HepG2 (cell line): ENCODE measurements around the gene MYOM1. TPM values are rescaled to one million over a fixed set of nuclear protein-coding genes. Genes with fewer than 3 reads are reported as not detected.

Experiments used
- CREM ChIP-seq, 2 experiments: sonication (generic) in 1 of 2; formaldehyde crosslinking in 1 of 2; IDR thresholded peaks; 2 replicates each; pipeline versions ENCODE4 v1.4.0 to v1.6.1; 2016 to 2020; ENCODE audit warnings: antibody characterized with exemption in 1 of 2, mild to moderate bottlenecking in 1 of 2, missing genetic modification reagents in 1 of 2
- GTF3A ChIP-seq: sonication (generic); formaldehyde crosslinking; conservative IDR thresholded peaks from 2 replicates; pipeline ENCODE4 v1.4.0; 2020; ENCODE audit warnings: mild to moderate bottlenecking, missing genetic modification reagents
- NBN ChIP-seq: fragments of 450-650 bp; conservative IDR thresholded peaks from 2 replicates; pipeline ENCODE4 v1.6.1; 2017
- PPARG ChIP-seq: conservative IDR thresholded peaks from 2 replicates; pipeline ENCODE4 v1.6.1; 2016; ENCODE audit warnings: missing biosample characterization, missing genetic modification reagents
- RAD21 ChIP-seq: fragments of 450-650 bp; formaldehyde crosslinking; IDR thresholded peaks from 2 replicates; pipeline ENCODE4 v1.5.0; 2020; ENCODE audit warnings: mild to moderate bottlenecking
- ZBED4 ChIP-seq: sonication (generic); formaldehyde crosslinking; IDR thresholded peaks from 2 replicates; pipeline ENCODE4 v1.4.0; 2020; ENCODE audit warnings: missing genetic modification reagents, borderline replicate concordance
- ZNF318 ChIP-seq: sonication (generic); formaldehyde crosslinking; IDR thresholded peaks from 2 replicates; pipeline ENCODE4 v1.4.0; 2020; ENCODE audit warnings: mild to moderate bottlenecking, missing genetic modification reagents
- ZNF326 ChIP-seq: sonication (generic); formaldehyde crosslinking; IDR thresholded peaks from 2 replicates; pipeline ENCODE4 v1.4.0; 2020; ENCODE audit warnings: missing genetic modification reagents, borderline replicate concordance
- ZNF44 ChIP-seq: sonication (generic); formaldehyde crosslinking; IDR thresholded peaks from 2 replicates; pipeline ENCODE4 v1.5.1; 2020; ENCODE audit warnings: mild to moderate bottlenecking, missing genetic modification reagents
- ZNF672 ChIP-seq: sonication (generic); formaldehyde crosslinking; IDR thresholded peaks from 2 replicates; pipeline ENCODE4 v1.8.1; 2022; ENCODE audit warnings: missing genetic modification reagents
- ZNF761 ChIP-seq: sonication (generic); formaldehyde crosslinking; conservative IDR thresholded peaks from 2 replicates; pipeline ENCODE4 v1.4.0; 2020; ENCODE audit warnings: mild to moderate bottlenecking, missing genetic modification reagents
- polyA plus RNA-seq, 8 experiments: library from polyadenylated mRNA; depleted of rRNA in 3 of 8; stranded (reverse) in 7 of 8; unstranded in 1 of 8; fragments of >200 nt; fragmentation: Illumina TruSeq in 4 of 8; extraction: Trizol in 4 of 8; gene quantifications; 2 replicates each; pipeline versions ENCODE4 v1.2.1 to v1.2.3, GENCODE V29; 2011 to 2016; ENCODE audit warnings: low read depth in 4 of 8, missing spikeins in 1 of 8, mixed read lengths in 1 of 8; ENCODE audit not compliant: insufficient read depth in 1 of 8
- total RNA-seq, 5 experiments: library from RNA; depleted of rRNA; stranded (reverse); fragments of >200 nt; fragmentation: Illumina TruSeq; extraction: Trizol; gene quantifications; 2 replicates each; pipeline ENCODE4 v1.2.3, GENCODE V29; 2016; ENCODE audit warnings: low read depth in 1 of 5
- TF ChIP-seq, protein P1 (sequence below): IDR thresholded peaks from 2 replicates; pipeline ENCODE4 v1.4.0; 2020; ENCODE audit warnings: mild to moderate bottlenecking, missing genetic modification reagents

MYOM1 gene
- total and polyA plus RNA-seq, 2 of the 13 experiments (the other 11 are each of a cell fraction or from before 2014, with no cell fraction given), result 0.46 to 0.98 TPM

DNA sequence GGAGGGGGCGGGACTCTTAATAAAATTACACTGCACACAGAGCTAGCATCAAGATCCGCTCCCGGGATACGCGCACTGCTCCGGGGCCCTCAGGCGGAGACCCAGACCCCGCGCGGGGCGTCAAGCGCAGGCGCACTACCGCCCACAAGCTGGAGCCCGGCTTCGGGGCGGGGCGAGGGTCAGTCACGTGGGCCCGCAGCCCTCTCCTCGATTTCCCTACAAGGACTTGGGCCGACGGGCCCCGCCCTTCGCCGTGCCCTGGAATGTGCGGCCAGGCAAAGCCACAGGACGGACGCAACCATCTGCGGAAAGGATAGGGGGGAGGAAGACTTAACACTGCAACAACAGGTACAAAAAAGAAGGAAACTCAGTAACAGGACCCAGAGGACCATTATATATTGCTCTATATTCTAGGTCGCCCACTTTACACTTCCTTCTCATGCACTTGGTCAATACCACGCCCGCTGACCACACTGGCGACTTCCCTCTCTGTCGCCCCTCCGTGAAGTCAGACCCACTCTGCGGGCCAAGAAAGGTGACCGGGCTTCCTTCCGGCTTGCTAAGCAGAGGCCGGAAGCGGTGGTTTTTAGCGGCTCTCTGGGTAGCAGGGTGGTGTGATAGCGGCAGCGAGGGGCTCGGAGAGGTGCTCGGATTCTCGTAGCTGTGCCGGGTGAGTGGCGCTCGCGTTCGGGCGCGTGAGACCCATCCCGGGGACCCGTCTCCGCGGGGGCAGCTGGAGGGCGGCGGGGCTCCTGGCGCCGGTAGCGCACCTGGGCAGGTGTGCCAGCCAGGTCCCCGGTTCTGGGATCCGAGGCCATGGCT, 27.7 kb upstream of the MYOM1 start, which contains the start of gene MYL12A (continued):
- TF ChIP-seq ZNF318, result no peak; the same call in 1 of the 2 replicates
- 0 out of 2 replicates have a peak, but pooled peaks have one; percentile 18 for TF ChIP-seq RAD21
- TF ChIP-seq ZNF44 (CRISPR knock-in tag), result no peak
- TF ChIP-seq GTF3A, result no peak
- TF ChIP-seq PPARG (CRISPR knock-in tag), result peak; percentile 8; the same call in 1 of the 2 replicates
- peak; percentile 58 for TF ChIP-seq CREM (IDR thresholded peaks at IDR 0.05)
- TF ChIP-seq CREM (CRISPR knock-in tag; IDR thresholded peaks at IDR 0.05), result no peak
- TF ChIP-seq, protein P1, sequence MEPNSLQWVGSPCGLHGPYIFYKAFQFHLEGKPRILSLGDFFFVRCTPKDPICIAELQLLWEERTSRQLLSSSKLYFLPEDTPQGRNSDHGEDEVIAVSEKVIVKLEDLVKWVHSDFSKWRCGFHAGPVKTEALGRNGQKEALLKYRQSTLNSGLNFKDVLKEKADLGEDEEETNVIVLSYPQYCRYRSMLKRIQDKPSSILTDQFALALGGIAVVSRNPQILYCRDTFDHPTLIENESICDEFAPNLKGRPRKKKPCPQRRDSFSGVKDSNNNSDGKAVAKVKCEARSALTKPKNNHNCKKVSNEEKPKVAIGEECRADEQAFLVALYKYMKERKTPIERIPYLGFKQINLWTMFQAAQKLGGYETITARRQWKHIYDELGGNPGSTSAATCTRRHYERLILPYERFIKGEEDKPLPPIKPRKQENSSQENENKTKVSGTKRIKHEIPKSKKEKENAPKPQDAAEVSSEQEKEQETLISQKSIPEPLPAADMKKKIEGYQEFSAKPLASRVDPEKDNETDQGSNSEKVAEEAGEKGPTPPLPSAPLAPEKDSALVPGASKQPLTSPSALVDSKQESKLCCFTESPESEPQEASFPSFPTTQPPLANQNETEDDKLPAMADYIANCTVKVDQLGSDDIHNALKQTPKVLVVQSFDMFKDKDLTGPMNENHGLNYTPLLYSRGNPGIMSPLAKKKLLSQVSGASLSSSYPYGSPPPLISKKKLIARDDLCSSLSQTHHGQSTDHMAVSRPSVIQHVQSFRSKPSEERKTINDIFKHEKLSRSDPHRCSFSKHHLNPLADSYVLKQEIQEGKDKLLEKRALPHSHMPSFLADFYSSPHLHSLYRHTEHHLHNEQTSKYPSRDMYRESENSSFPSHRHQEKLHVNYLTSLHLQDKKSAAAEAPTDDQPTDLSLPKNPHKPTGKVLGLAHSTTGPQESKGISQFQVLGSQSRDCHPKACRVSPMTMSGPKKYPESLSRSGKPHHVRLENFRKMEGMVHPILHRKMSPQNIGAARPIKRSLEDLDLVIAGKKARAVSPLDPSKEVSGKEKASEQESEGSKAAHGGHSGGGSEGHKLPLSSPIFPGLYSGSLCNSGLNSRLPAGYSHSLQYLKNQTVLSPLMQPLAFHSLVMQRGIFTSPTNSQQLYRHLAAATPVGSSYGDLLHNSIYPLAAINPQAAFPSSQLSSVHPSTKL (CRISPR knock-in tag), result peak; percentile 35
- no peak for TF ChIP-seq ZNF761 (CRISPR knock-in tag)
- TF ChIP-seq ZBED4, result peak; percentile 13; the same call in 1 of the 2 replicates
- TF ChIP-seq NBN, result no peak
- no peak for TF ChIP-seq ZNF672
- no peak for TF ChIP-seq ZNF326 (CRISPR knock-in tag)
